ENCODE results near the gene BFSP1.

GRCh38 chr20:17572034-17572638 is 41.0 kb upstream of the BFSP1 start:
- TF ChIP-seq CTCF (IDR thresholded peaks at IDR 0.05; ENCODE audit: insufficient read depth, low read depth, low read length) = no peak
- TF ChIP-seq EZH2 (IDR thresholded peaks at IDR 0.05; ENCODE audit: insufficient read depth, low read length) = no peak

All from astrocyte (in vitro differentiated cells and primary cell).